Cardiac fibroblast (primary cell): ENCODE results near the gene HNRNPUL1.

ENCODE experiments used
- DNase-seq, 2 donors: peaks; one replicate each; pipeline versions ENCODE4 v3.0.0 to v3.0.0-alpha.2; 2010; ENCODE audit warnings: low read depth in 2 of 2
- H3K4me3 ChIP-seq, 2 donors: replicated peaks in 1 of 2; 1 replicate in 1 of 2; 2 replicates in 1 of 2; pipeline ENCODE4 v1.5.1; 2011; ENCODE audit warnings: low read depth in 2 of 2, low read length in 2 of 2, mild to moderate bottlenecking in 2 of 2, moderate library complexity in 1 of 2
- TF ChIP-seq, protein P1 (sequence below): IDR thresholded peaks from one replicate; pipeline ENCODE4 v1.5.1; 2011; ENCODE audit warnings: low read depth, mild to moderate bottlenecking, low read length, inconsistent platforms

HNRNPUL1 gene

GRCh38 chr19:41263850-41264580, at the start of gene HNRNPUL1:
TSS of gene HNRNPUL1 (plus strand) at chr19:41264372. CDS start at chr19:41264504, 132 bp downstream.
- peak within 1 kb of the TSS; percentile 72 to 86 for H3K4me3 ChIP-seq
- TF ChIP-seq, protein P1, sequence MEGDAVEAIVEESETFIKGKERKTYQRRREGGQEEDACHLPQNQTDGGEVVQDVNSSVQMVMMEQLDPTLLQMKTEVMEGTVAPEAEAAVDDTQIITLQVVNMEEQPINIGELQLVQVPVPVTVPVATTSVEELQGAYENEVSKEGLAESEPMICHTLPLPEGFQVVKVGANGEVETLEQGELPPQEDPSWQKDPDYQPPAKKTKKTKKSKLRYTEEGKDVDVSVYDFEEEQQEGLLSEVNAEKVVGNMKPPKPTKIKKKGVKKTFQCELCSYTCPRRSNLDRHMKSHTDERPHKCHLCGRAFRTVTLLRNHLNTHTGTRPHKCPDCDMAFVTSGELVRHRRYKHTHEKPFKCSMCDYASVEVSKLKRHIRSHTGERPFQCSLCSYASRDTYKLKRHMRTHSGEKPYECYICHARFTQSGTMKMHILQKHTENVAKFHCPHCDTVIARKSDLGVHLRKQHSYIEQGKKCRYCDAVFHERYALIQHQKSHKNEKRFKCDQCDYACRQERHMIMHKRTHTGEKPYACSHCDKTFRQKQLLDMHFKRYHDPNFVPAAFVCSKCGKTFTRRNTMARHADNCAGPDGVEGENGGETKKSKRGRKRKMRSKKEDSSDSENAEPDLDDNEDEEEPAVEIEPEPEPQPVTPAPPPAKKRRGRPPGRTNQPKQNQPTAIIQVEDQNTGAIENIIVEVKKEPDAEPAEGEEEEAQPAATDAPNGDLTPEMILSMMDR = no peak
- DNase-seq = peak; percentile 100

DNA sequence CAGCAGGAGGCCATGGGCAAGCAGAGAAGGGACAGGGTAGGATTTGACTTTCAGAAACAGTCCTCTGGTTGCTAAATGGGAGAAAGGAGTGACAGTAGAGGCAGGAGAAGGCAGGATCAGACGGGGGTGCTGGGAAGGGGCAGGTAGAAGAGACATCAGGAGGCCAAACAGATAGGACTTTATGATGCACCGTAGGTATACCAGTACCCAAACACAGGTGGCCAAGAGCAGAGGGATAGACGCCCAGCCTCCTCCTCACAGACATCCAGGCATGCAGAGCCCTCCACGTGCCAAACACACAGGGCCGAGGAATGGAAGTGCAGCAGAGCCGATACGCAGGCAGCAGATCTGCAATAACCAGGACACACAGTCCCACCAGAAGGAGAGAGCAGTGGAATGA, 46.4 kb upstream of the HNRNPUL1 start:
- DNase-seq = no peak
- H3K4me3 ChIP-seq = no peak overlapping the region
- TF ChIP-seq, protein P1 = no peak

- TF ChIP-seq, protein P1 = no peak
- DNase-seq = no peak
- H3K4me3 ChIP-seq = peak overlapping the region in 1 of 2 donors; percentile 82
These were observed 45.9 kb upstream of the HNRNPUL1 start for GRCh38 chr19:41218249-41218614.

DNA sequence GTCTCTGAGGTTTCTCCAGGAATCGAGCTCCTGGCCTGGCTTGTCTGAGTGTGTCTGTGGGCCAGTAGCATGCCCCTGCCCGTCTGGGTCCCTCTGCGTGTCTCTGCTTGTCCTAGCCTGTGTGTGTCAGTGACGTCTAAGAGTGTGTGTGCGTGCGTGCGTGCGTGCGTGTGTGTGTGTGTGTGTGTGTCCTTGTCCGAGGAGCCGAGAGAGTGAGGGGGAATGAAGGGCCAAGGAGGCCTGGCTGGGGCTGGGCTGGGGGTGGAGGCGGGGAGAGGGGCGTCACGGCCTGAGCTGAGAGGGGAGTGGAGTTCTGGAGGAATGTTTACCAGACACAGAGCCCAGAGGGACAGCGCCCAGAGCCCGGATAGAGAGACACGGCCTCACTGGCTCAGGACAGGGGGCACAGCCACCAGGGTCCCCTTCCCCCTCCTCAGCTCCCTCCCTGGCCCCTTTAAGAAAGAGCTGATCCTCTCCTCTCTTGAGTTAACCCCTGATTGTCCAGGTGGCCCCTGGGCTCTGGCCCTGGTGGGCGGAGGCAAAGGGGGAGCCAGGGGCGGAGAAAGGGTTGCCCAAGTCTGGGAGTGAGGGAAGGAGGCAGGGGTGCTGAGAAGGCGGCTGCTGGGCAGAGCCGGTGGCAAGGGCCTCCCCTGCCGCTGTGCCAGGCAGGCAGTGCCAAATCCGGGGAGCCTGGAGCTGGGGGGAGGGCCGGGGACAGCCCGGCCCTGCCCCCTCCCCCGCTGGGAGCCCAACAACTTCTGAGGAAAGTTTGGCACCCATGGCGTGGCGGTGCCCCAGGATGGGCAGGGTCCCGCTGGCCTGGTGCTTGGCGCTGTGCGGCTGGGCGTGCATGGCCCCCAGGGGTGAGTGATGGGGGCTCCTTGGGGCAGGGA, 45.3 kb upstream of the HNRNPUL1 start, which contains the start of gene AXL:
AXL (plus strand) TSS at position 609 of the 893 bp plus-strand sequence; CDS start at position 779, 170 bp downstream.
- peak; percentile 70 to 90 for DNase-seq
- TF ChIP-seq, protein P1 = no peak
- H3K4me3 ChIP-seq = peak within 1 kb of the TSS; percentile 79 to 82

GRCh38 chr19:41219924-41220567, 44.1 kb upstream of the HNRNPUL1 start:
- DNase-seq = peak; percentile 60 to 63
- peak overlapping the region; percentile 79 to 82 for H3K4me3 ChIP-seq
- TF ChIP-seq, protein P1 = no peak

DNA sequence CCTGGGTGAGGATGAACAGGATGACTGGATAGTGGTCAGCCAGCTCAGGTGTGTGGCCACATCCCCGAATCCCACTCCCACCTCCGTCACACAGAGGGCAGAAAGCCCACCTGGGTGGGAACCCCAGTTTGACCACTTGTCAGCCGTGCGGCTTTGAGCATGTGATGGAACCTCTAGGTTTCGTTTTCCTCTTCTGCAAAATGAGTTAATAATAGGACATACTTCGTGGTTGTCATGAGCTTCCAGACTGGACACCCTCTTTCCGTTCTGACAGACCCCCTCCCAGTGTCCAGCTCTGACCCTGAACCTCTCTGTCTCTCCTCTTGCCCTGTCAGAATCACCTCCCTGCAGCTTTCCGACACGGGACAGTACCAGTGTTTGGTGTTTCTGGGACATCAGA, 43.4 kb upstream of the HNRNPUL1 start:
- DNase-seq = no peak
- TF ChIP-seq, protein P1 = no peak
- H3K4me3 ChIP-seq = peak overlapping the region; percentile 79 to 82
